Tibial artery (tissue), 4 donors: Measurements from ENCODE around the gene PTPRU.

Experiments used
- DNase-seq, 2 donors: peaks; one replicate each; pipeline ENCODE4 v3.0.0-alpha.2; 2019
- H3K27ac ChIP-seq, 2 donors: fragments of 200-600 bp; sonication (generic) in 1 of 2; 1 replicate in 1 of 2; 2 replicates in 1 of 2; pipeline ENCODE4 v1.5.1; 2018 to 2019; ENCODE audit warnings: mild to moderate bottlenecking in 1 of 2
- H3K27me3 ChIP-seq, 2 donors: fragments of 200-600 bp; sonication (generic) in 1 of 2; one replicate each; pipeline versions ENCODE4 v1.5.1 to v1.6.0; 2016 to 2019
- H3K36me3 ChIP-seq, 3 donors: fragments of 200-600 bp; sonication (generic) in 2 of 3; one replicate each; pipeline ENCODE4 v1.5.1; 2016 to 2019; ENCODE audit warnings: mild to moderate bottlenecking in 2 of 3
- H3K4me1 ChIP-seq, 4 donors: fragments of 200-600 bp; sonication (generic) in 2 of 4; 1 replicate in 3 of 4; 2 replicates in 1 of 4; pipeline ENCODE4 v1.5.1; 2016 to 2019
- H3K4me3 ChIP-seq, 2 donors: fragments of 200-600 bp; sonication (generic) in 1 of 2; 1 replicate in 1 of 2; 2 replicates in 1 of 2; pipeline ENCODE4 v1.5.1; 2018 to 2019; ENCODE audit warnings: mild to moderate bottlenecking in 2 of 2
- H3K9me3 ChIP-seq, 3 donors: fragments of 200-600 bp; sonication (generic) in 1 of 3; one replicate each; pipeline ENCODE4 v1.5.1; 2016 to 2019
- CTCF ChIP-seq, 2 experiments: fragments of 200-600 bp in 1 of 2; fragments of 450-650 bp in 1 of 2; IDR thresholded peaks; one replicate each; pipeline ENCODE4 v1.5.1; 2017 to 2019; ENCODE audit warnings: antibody characterized with exemption in 2 of 2, mild to moderate bottlenecking in 1 of 2, moderate library complexity in 1 of 2
- intact Hi-C: fragments of 100-400 bp; cut with DNase I; formaldehyde crosslinking; loops from one replicate; pipeline ENCODE4 v1.15.0; 2023; ENCODE audit warnings: low total_unique reads

Gene PTPRU

GRCh38 chr1:29321176-29321575 lies 84.9 kb downstream of the PTPRU start:
- H3K4me1 ChIP-seq, result no peaks in the 10 kb centered on the region
- H3K27me3 ChIP-seq, result no peaks in the 10 kb centered on the region
- intact Hi-C loops, result no loop called here
- H3K4me3 ChIP-seq, result no peak overlapping the region
- no peak for DNase-seq
- TF ChIP-seq CTCF (IDR thresholded peaks at IDR 0.05), result no peak
- H3K27ac ChIP-seq, result no peak overlapping the region
- H3K36me3 ChIP-seq, result peaks cover 19 to 95% (median 69%) of the 10 kb centered on the region in 3 donors
- H3K9me3 ChIP-seq, result no peaks in the 10 kb centered on the region

- Histone ChIP-seq H3K27ac (no peak overlapping the region), H3K36me3 (peaks cover 13 to 95% (median 67%) of the 10 kb centered on the region in 3 donors), H3K4me1 (no peaks in the 10 kb centered on the region), H3K27me3 (no peaks in the 10 kb centered on the region), H3K4me3 (no peak overlapping the region), H3K9me3 (no peaks in the 10 kb centered on the region)
- intact Hi-C loops, result no loop called here
- TF ChIP-seq CTCF (IDR thresholded peaks at IDR 0.05), result no peak
- DNase-seq, result no peak
Measured at GRCh38 chr1:29322147-29322694, 85.9 kb downstream of the PTPRU start.

GRCh38 chr1:29322861-29323585 lies 86.7 kb downstream of the PTPRU start:
- Histone ChIP-seq H3K36me3 (peaks cover 6 to 94% (median 59%) of the 10 kb centered on the region in 3 donors), H3K9me3 (no peaks in the 10 kb centered on the region), H3K4me3 (no peak overlapping the region), H3K27ac (no peak overlapping the region), H3K27me3 (no peaks in the 10 kb centered on the region), H3K4me1 (no peaks in the 10 kb centered on the region)
- intact Hi-C loops, result no loop called here
- no peak for DNase-seq
- TF ChIP-seq CTCF (IDR thresholded peaks at IDR 0.05), result no peak

DNA sequence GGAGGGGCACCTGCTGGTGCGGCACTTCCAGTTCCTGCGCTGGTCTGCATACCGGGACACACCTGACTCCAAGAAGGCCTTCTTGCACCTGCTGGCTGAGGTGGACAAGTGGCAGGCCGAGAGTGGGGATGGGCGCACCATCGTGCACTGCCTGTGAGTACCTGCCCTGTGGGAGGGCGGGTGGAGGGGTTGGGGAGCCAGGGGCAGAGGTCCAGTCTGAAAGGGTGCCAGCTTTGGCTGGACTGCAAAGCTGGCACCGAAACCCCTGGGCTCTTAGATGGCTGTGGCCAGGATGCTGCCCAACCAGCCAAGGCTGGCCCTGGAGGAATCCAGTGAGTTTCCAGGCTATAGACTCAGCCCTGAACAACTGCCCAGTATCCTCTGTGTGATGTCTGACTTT lies 87.3 kb downstream of the PTPRU start:
- intact Hi-C loops, result no loop called here
- H3K27ac ChIP-seq, result no peak overlapping the region
- no peak overlapping the region for H3K4me3 ChIP-seq
- no peak for DNase-seq
- H3K4me1 ChIP-seq, result no peaks in the 10 kb centered on the region
- peaks cover 5 to 93% (median 52%) of the 10 kb centered on the region in 3 donors for H3K36me3 ChIP-seq
- H3K9me3 ChIP-seq, result no peaks in the 10 kb centered on the region
- TF ChIP-seq CTCF (IDR thresholded peaks at IDR 0.05), result no peak
- no peaks in the 10 kb centered on the region for H3K27me3 ChIP-seq

DNA sequence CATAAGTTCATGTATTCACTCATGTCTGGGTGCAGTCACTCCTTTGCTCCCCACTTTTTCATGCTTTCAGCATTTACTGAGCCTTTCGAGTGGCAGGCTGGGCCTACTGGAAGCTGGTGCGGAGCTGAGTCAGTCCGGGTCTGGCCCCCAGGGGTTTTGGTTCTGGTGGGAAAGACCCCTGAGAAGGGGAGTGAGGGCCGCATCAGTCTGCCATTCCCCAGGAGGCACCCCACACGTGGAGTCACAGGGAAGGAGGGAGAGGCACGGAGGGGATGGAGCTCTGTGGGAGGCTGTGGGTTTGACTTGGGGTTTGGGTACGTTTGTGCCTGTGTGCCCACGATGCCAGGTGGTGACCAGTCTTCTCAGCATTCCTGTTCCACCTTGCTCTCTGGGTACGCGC lies 87.9 kb downstream of the PTPRU start:
- Histone ChIP-seq H3K27me3 (no peaks in the 10 kb centered on the region), H3K36me3 (peaks cover 5 to 87% (median 47%) of the 10 kb centered on the region in 3 donors), H3K4me1 (no peaks in the 10 kb centered on the region), H3K9me3 (no peaks in the 10 kb centered on the region), H3K4me3 (no peak overlapping the region), H3K27ac (no peak overlapping the region)
- TF ChIP-seq CTCF (IDR thresholded peaks at IDR 0.05), result no peak
- intact Hi-C loops, result no loop called here
- DNase-seq, result no peak
